Retinal pigment epithelial cell (primary cell): ENCODE data around the gene ANO5.

ENCODE experiments used
- DNase-seq: peaks from one replicate; pipeline ENCODE4 v3.0.0-alpha.2; 2010; ENCODE audit warnings: low read depth
- H3K4me3 ChIP-seq: 2 replicates; pipeline ENCODE4 v1.5.1; 2011; ENCODE audit warnings: mild to moderate bottlenecking, low read length, control low read depth, moderate library complexity
- TF ChIP-seq, protein P1 (sequence below): conservative IDR thresholded peaks from 2 replicates; pipeline ENCODE4 v1.5.1; 2011; ENCODE audit warnings: low read depth, low read length, control low read depth, inconsistent platforms

The ANO5 gene

DNA sequence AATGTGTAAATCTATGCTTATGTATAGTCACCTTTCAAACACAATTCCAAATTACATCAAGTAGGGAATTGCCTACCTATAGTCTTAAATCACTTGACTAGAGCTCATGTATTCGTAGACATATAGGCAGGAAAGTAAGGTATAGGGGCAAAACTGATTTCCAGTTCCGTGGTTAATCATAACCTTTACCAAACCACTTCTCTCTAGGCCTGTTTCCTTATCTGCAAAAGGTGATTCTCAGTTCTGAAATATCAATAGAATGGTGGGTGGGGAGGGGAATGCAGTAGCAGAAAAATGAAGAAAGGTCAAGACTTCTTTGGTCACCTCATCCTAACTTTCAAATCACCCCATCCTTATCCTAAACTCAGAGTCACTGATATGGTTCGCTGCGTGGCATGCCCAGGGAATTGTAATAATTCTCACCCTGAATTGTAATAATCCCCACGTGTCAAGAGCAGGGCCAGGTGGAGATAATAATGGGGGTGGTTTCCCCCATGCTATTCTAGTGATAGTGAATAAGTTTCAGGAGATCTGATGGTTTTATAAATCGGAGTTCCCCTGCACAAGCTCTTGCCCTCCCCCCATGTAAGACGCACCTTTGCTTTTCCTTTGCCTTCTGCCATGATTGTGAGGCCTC is 1.9 kb upstream of the ANO5 start:
- no peak for DNase-seq
- TF ChIP-seq, protein P1, sequence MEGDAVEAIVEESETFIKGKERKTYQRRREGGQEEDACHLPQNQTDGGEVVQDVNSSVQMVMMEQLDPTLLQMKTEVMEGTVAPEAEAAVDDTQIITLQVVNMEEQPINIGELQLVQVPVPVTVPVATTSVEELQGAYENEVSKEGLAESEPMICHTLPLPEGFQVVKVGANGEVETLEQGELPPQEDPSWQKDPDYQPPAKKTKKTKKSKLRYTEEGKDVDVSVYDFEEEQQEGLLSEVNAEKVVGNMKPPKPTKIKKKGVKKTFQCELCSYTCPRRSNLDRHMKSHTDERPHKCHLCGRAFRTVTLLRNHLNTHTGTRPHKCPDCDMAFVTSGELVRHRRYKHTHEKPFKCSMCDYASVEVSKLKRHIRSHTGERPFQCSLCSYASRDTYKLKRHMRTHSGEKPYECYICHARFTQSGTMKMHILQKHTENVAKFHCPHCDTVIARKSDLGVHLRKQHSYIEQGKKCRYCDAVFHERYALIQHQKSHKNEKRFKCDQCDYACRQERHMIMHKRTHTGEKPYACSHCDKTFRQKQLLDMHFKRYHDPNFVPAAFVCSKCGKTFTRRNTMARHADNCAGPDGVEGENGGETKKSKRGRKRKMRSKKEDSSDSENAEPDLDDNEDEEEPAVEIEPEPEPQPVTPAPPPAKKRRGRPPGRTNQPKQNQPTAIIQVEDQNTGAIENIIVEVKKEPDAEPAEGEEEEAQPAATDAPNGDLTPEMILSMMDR = no peak
- H3K4me3 ChIP-seq = no peak overlapping the region

GRCh38 chr11:22192289-22192641 is 620 bp upstream of the ANO5 start:
- no peak for DNase-seq
- TF ChIP-seq, protein P1 = peak; percentile 61
- H3K4me3 ChIP-seq = peak overlapping the region; percentile 79

- DNase-seq = no peak
- TF ChIP-seq, protein P1 = no peak
- peak overlapping the region; percentile 79 for H3K4me3 ChIP-seq
These were observed 615 bp downstream of the ANO5 start for GRCh38 chr11:22193348-22194051.

- H3K4me3 ChIP-seq = peak overlapping the region; percentile 79
- DNase-seq = no peak
- TF ChIP-seq, protein P1 = no peak
These were observed 1.4 kb downstream of the ANO5 start for GRCh38 chr11:22194306-22194705.

DNA sequence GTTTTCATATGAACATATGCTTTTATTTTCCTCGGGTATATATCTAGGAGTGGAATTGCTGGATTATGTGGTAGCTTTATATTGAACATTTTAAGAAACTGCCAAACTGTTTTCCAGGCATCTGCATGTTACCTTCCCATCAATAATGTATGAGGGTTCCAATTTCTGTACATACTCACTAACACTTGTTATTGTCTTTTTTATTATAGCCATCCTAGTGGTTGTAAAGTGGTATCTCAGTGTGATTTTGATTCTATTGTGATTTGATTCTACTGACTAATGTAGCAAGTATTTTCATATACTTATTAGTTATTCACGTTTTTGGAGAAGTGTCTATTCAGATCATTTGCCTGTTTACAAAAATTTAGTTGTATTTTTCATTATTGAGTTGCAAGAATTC is 2.0 kb downstream of the ANO5 start:
- H3K4me3 ChIP-seq = no peak overlapping the region
- TF ChIP-seq, protein P1 = no peak
- no peak for DNase-seq

GRCh38 chr11:22197139-22198005 is 4.5 kb downstream of the ANO5 start:
- TF ChIP-seq, protein P1 = no peak
- no peak overlapping the region for H3K4me3 ChIP-seq
- no peak for DNase-seq
